Testis (tissue), 3 donors: ENCODE measurements around the gene TEX48. TPM values are rescaled to one million over a fixed set of nuclear protein-coding genes. Genes with fewer than 3 reads are reported as not detected.

ENCODE experiments used
- DNase-seq: peaks from one replicate; pipeline ENCODE4 v3.0.0-alpha.2; 2019
- H3K27ac ChIP-seq, 2 donors: fragments of 200-600 bp; sonication (generic); one replicate each; pipeline ENCODE4 v1.5.1; 2019
- H3K27me3 ChIP-seq: fragments of 200-600 bp; sonication (generic); one replicate; pipeline ENCODE4 v1.5.1; 2019
- H3K36me3 ChIP-seq: fragments of 200-600 bp; sonication (generic); one replicate; pipeline ENCODE4 v1.5.1; 2017; ENCODE audit warnings: low read depth; ENCODE audit errors: missing control alignments
- H3K4me1 ChIP-seq: fragments of 200-600 bp; sonication (generic); one replicate; pipeline ENCODE4 v1.5.1; 2019
- H3K4me3 ChIP-seq, 2 donors: fragments of 200-600 bp; sonication (generic); one replicate each; pipeline ENCODE4 v1.5.1; 2017 to 2019
- H3K9me3 ChIP-seq: fragments of 200-600 bp; sonication (generic); one replicate; pipeline ENCODE4 v1.5.1; 2017
- CTCF ChIP-seq, 3 experiments: fragments of 450-650 bp in 2 of 3; fragments of 200-600 bp in 1 of 3; sonication (generic) in 1 of 3; IDR thresholded peaks; one replicate each; pipeline ENCODE4 v1.5.1; 2016 to 2019; ENCODE audit warnings: antibody characterized with exemption in 3 of 3, mild to moderate bottlenecking in 2 of 3, moderate library complexity in 1 of 3
- POLR2A ChIP-seq: fragments of 450-650 bp; IDR thresholded peaks from one replicate; pipeline ENCODE4 v1.6.1; 2017; ENCODE audit warnings: antibody characterized with exemption, mild to moderate bottlenecking, moderate library complexity
- whole genome bisulfite sequencing, 2 donors: methylation state at CpG; one replicate each; pipeline ENCODE4 v1.1.5; 2018; 5-methylcytosine and 5-hydroxymethylcytosine counted together
- intact Hi-C: fragments of 100-400 bp; cut with DNase I; formaldehyde crosslinking; loops from one replicate; pipeline ENCODE4 v1.15.1; 2023; ENCODE audit warnings: low total_unique reads
- polyA plus RNA-seq: library from polyadenylated mRNA; stranded (reverse); fragments of 350-450 nt; fragmentation: Illumina TruSeq; extraction: RNeasy Lipid Tissue Mini Kit (QIAGEN cat#74804); gene quantifications from one replicate; pipeline ENCODE4 v1.2.3, GENCODE V29; 2014; ENCODE audit warnings: low read depth, low replicate concordance; ENCODE audit not compliant: insufficient read depth
- total RNA-seq, 2 donors: library from RNA; depleted of rRNA; stranded (reverse); fragments of >200 nt; gene quantifications; one replicate each; pipeline ENCODE4 v1.2.3, GENCODE V29; 2016

TEX48 gene
- total and polyA plus RNA-seq, 3 donors from 2014 or later = 11.5 to 44.0 (median 34.6) TPM

DNA sequence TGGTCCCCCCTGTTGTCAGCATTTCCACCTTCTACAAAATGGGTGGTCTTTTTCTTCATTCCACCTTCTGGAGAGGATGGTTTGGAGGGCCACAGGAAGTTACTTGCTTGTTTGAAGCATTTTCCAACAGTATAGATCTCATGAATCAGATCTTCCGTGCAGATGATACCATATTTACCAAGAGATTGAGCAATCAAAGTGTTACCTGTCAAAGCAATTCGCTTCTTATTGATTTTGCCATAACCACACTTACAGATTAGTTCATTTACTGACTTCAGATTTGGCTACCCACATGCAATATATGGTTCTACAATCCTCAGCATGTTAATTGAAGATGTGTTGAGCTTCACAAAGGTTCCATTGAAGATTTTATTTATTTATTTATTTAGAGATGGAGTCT is 14.0 kb upstream of the TEX48 start:
- intact Hi-C loops = no loop called here
- Histone ChIP-seq H3K4me1 (no peaks in the 10 kb centered on the region), H3K27me3 (no peaks in the 10 kb centered on the region), H3K4me3 (no peak overlapping the region), H3K9me3 (no peaks in the 10 kb centered on the region), H3K36me3 (no peaks in the 10 kb centered on the region), H3K27ac (no peak overlapping the region)
- no peak for DNase-seq
- WGBS, 2 donors = 84 to 95% methylated on average over 2 of the region's 2 CpGs
- TF ChIP-seq CTCF (IDR thresholded peaks at IDR 0.05) (no peak), POLR2A (no peak)

GRCh38 chr9:114694719-114695269 is 12.8 kb upstream of the TEX48 start:
- Histone ChIP-seq H3K9me3 (no peaks in the 10 kb centered on the region), H3K27ac (no peak overlapping the region), H3K27me3 (no peaks in the 10 kb centered on the region), H3K36me3 (no peaks in the 10 kb centered on the region), H3K4me3 (no peak overlapping the region), H3K4me1 (no peaks in the 10 kb centered on the region)
- WGBS, 2 donors = 86 to 91% methylated on average over 6 of the region's 6 CpGs
- TF ChIP-seq CTCF (IDR thresholded peaks at IDR 0.05) = no peak
- no peak for TF ChIP-seq POLR2A
- DNase-seq = no peak
- intact Hi-C loops = no loop called here

- Histone ChIP-seq H3K4me3 (no peak overlapping the region), H3K27ac (no peak overlapping the region), H3K9me3 (no peaks in the 10 kb centered on the region), H3K36me3 (no peaks in the 10 kb centered on the region), H3K27me3 (no peaks in the 10 kb centered on the region), H3K4me1 (no peaks in the 10 kb centered on the region)
- DNase-seq = no peak
- intact Hi-C loops = no loop called here
- TF ChIP-seq CTCF (IDR thresholded peaks at IDR 0.05) (no peak), POLR2A (no peak)
- 50 to 68% methylated on average over 2 of the region's 2 CpGs for WGBS, 2 donors
Observed at GRCh38 chr9:114694146-114694545, 12.2 kb upstream of the TEX48 start.

GRCh38 chr9:114693248-114693855 is 11.4 kb upstream of the TEX48 start:
- intact Hi-C loops = no loop called here
- no peak for DNase-seq

More at GRCh38 chr9:114693248-114693855, 11.4 kb upstream of the TEX48 start:
- Histone ChIP-seq H3K4me1 (no peaks in the 10 kb centered on the region), H3K4me3 (no peak overlapping the region), H3K36me3 (no peaks in the 10 kb centered on the region), H3K9me3 (no peaks in the 10 kb centered on the region), H3K27me3 (no peaks in the 10 kb centered on the region), H3K27ac (no peak overlapping the region)
- TF ChIP-seq POLR2A = no peak
- no peak for TF ChIP-seq CTCF (IDR thresholded peaks at IDR 0.05)
- WGBS, 2 donors = 66 to 73% methylated on average over 2 of the region's 2 CpGs
